AG09319 (cell line): Measurements from ENCODE around the gene NIPAL3.

ENCODE experiments used
- DNase-seq: peaks from one replicate; pipeline ENCODE4 v3.0.0-alpha.2; 2010; ENCODE audit warnings: low read depth; ENCODE audit errors: extremely low read depth
- TF ChIP-seq, protein P1 (sequence below): IDR thresholded peaks from 2 replicates; pipeline ENCODE4 v1.5.1; 2011; ENCODE audit warnings: low read depth, mild to moderate bottlenecking, inconsistent platforms, low read length, moderate library complexity

NIPAL3 gene

DNA sequence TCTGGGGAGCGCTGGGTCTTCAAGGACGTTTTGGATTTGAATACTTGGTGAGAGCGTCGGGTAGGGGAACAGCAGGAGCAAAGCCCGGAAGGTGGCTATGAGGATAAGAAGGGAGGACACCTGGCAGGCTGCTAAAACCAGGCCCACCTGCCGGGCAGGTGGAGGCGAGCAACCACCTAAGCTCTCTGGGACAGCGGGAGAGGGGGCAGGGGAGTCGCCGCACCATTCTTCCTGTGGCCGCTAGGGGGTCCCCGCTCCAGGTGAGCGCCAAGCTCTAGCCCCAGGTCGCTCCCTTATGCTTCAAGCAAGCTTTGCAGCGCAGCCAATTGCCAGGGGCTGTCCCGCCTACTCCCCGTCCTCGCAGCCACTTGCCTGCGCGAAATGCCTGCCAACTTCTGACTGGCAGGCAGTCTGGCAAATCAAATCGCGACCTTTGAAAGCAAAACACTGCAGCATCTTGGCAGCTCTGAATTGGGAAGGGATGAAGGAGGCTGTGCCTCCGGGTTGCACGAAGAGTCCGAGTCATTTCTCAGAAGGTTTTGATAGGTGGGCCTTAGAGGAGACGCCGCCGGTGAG, at the start of gene NIPAL3:
Gene NIPAL3, plus strand, starts transcription at position 469 of the 576 bp plus-strand sequence. CDS start 3,746 bp downstream, outside the sequence.
- peak; percentile 99 for DNase-seq
- TF ChIP-seq, protein P1, sequence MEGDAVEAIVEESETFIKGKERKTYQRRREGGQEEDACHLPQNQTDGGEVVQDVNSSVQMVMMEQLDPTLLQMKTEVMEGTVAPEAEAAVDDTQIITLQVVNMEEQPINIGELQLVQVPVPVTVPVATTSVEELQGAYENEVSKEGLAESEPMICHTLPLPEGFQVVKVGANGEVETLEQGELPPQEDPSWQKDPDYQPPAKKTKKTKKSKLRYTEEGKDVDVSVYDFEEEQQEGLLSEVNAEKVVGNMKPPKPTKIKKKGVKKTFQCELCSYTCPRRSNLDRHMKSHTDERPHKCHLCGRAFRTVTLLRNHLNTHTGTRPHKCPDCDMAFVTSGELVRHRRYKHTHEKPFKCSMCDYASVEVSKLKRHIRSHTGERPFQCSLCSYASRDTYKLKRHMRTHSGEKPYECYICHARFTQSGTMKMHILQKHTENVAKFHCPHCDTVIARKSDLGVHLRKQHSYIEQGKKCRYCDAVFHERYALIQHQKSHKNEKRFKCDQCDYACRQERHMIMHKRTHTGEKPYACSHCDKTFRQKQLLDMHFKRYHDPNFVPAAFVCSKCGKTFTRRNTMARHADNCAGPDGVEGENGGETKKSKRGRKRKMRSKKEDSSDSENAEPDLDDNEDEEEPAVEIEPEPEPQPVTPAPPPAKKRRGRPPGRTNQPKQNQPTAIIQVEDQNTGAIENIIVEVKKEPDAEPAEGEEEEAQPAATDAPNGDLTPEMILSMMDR = peak; percentile 57

DNA sequence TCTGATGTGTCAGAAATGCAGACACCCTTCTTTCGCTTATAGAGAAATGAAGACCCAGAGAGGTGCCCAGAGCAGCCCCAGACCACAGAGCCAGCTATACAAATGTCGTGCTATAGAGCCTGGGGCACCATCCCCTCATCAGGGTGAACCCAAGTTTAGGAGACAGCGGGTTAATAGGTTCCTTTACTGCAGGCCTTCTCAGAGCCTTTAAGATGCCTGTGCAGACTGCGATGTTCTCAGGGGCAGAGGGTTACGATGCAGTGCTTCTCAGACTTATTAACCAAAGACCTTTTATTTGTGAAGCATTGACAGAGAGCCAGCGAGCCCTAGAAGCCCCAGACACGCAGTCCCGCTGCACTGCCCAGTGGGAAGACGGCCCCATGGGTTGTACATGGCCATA, 48.9 kb upstream of the NIPAL3 start:
- DNase-seq = no peak
- TF ChIP-seq, protein P1 = no peak

DNA sequence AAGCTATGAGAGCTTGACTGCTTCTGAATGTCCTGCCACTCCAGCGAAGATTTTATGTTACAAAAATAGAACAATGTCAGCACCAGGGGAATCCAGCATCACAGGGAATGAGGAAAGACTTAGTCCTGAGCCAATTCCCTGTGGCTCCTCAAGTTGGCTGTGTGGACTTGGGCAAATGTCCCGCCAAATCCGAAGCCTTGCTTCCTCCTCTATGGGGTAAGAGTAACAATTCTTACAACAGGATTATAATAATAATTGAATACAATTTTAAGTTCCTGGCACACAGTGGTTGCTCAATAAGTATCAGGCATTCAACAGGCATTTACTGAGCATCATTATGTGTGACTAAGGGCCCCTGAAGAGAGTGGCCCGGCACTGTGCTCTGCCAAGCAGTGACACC, 46.4 kb upstream of the NIPAL3 start:
- TF ChIP-seq, protein P1 = no peak
- no peak for DNase-seq

DNA sequence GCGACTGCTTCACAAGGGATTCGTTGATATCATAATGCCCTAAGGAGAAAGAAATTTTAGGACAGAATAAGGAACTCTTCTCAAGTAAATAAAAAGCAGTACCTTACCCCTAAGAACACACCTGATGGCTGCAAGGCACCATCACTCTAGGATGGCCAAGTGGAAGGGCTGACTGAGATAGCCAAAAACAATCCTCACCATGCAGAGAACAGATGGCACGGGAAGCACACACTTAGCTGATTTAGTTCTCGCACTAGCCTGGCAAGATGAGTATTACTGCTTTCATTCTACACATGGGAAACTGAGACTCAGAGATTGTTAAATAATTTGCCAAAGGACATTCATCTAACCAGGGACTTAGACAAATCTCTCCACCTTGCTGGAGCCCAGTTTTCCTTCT, 45.8 kb upstream of the NIPAL3 start:
- DNase-seq = no peak
- TF ChIP-seq, protein P1 = no peak

DNA sequence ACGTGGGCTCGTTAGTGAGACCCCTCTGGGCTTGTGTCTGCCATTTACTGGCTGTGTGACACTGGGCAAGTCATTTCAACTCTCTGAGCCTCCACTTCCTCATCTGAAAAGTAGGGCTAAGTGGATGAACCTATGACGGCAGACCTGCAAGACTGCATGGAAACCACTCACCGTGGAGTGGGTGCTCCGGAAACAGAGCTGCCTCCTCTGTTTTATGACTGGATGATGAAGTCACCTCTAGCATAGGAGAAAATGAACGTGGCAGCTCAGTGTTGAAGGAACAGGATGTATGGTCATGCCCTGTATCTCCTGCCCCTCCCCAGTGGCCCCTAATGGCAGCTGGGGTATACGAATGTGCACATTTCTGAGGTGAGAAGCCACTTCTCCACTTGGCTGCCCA, 42.6 kb upstream of the NIPAL3 start:
- DNase-seq = no peak
- TF ChIP-seq, protein P1 = no peak

DNA sequence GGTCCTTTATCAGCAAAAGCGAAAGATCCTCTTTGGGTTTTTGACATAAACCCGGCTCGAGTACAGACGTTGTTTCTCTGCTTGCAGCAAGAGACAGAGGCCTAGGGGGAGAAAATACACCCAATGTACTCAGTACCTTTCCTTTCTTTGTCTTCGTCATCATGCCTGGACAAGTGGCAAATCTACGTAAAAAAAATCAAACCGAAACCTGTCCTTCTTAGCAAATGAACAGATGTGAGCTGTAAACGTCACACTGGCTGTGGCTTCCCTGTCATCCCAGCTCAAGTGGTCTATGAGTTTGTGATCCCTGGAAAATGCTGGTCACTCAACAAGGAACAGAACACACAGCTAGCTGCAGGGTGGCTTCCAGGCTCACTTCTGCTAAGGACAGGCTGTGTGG, 41.9 kb upstream of the NIPAL3 start:
- TF ChIP-seq, protein P1 = no peak
- no peak for DNase-seq

DNA sequence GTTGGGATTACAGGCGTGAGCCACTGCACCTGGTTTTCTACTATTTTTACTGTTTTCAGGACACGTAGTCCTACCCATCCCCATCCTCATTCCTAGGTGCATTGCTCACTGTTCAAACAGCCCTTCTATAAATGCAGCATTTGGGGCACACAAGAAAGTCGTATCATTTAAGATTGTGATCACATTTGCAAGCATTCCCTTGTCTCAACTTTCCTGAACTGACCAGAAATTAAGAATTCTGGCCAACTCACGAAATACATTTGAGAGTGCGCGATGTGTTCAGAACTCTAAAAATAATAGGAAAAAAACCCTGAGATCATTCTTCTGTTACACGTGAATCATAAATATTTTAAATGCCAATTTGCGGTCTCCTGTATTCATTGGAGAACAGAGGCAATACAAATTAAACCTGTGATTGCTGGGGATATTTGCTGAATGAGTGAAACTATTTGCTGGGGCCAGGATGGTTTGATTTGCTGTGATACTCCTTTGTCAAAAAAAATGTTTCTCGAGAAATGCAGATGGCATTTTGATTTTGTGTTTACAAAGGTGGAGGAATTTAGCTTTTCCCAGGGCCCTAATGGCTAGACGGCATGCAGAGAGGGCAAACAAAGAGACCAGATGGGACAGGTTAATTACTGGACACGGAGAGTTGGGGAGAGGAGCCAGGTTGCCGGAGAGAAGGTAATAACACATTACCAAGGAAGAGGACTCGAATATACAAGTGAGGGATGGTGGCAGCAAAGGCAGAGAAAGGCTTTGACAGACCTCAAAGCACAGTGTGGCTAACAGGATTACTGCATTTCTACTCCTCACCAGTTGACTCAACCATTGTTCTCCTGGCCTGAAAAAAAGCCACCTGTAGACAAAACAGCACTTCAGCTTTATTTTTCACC, 40.5 kb upstream of the NIPAL3 start:
- TF ChIP-seq, protein P1 = no peak
- DNase-seq = no peak
